MM.1S (cell line): ENCODE data around the gene NT5DC2.

Experiments used
- EZH2 ChIP-seq: fragments of 300-600 bp; sonication (generic); optimal IDR thresholded peaks from 2 replicates; pipeline ENCODE3; 2017; ENCODE audit warnings: low read depth, mild to moderate bottlenecking, antibody characterized with exemption, low read length, mixed read lengths
- TF ChIP-seq, protein P1 (sequence below): fragments of 300-600 bp; sonication (generic); IDR thresholded peaks from 2 replicates; pipeline ENCODE4 v1.5.1; 2016; ENCODE audit warnings: antibody characterized with exemption, low read length, mixed read lengths

GRCh38 chr3:52493232-52494017 lies 40.2 kb downstream of the NT5DC2 start:
- TF ChIP-seq, protein P1, sequence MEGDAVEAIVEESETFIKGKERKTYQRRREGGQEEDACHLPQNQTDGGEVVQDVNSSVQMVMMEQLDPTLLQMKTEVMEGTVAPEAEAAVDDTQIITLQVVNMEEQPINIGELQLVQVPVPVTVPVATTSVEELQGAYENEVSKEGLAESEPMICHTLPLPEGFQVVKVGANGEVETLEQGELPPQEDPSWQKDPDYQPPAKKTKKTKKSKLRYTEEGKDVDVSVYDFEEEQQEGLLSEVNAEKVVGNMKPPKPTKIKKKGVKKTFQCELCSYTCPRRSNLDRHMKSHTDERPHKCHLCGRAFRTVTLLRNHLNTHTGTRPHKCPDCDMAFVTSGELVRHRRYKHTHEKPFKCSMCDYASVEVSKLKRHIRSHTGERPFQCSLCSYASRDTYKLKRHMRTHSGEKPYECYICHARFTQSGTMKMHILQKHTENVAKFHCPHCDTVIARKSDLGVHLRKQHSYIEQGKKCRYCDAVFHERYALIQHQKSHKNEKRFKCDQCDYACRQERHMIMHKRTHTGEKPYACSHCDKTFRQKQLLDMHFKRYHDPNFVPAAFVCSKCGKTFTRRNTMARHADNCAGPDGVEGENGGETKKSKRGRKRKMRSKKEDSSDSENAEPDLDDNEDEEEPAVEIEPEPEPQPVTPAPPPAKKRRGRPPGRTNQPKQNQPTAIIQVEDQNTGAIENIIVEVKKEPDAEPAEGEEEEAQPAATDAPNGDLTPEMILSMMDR: no peak
- TF ChIP-seq EZH2: no peak
